HepG2 (cell line): Measurements from ENCODE around the gene ADPRM. TPM values are rescaled to one million over a fixed set of nuclear protein-coding genes. Genes with fewer than 3 reads are reported as not detected.
A peak's percentile ranks its signal among the peaks of the same experiment; 100 is the strongest.

Source experiments
- CBFB ChIP-seq: sonication (generic); formaldehyde crosslinking; IDR thresholded peaks from 2 replicates; pipeline ENCODE4 v1.4.0; 2020; ENCODE audit warnings: missing genetic modification reagents
- FOXC1 ChIP-seq: sonication (generic); formaldehyde crosslinking; IDR thresholded peaks from 2 replicates; pipeline ENCODE4 v1.8.0; 2022; ENCODE audit warnings: mild to moderate bottlenecking, missing genetic modification reagents, borderline replicate concordance
- FOXM1 ChIP-seq: sonication (generic); formaldehyde crosslinking; IDR thresholded peaks from 2 replicates; pipeline ENCODE4 v1.5.0; 2020; ENCODE audit warnings: missing genetic modification reagents
- HNF4A ChIP-seq: sonication (generic); formaldehyde crosslinking; IDR thresholded peaks from 2 replicates; pipeline ENCODE4 v1.4.0; 2020; ENCODE audit warnings: missing genetic modification reagents
- MED1 ChIP-seq: sonication (generic); formaldehyde crosslinking; IDR thresholded peaks from 2 replicates; pipeline ENCODE4 v1.4.0; 2020; ENCODE audit warnings: missing genetic modification reagents
- NAIF1 ChIP-seq: sonication (generic); formaldehyde crosslinking; IDR thresholded peaks from 2 replicates; pipeline ENCODE4 v1.5.0; 2020; ENCODE audit warnings: mild to moderate bottlenecking, missing genetic modification reagents, borderline replicate concordance
- NR0B2 ChIP-seq: sonication (generic); formaldehyde crosslinking; IDR thresholded peaks from 2 replicates; pipeline ENCODE4 v1.4.0; 2020; ENCODE audit warnings: mild to moderate bottlenecking, missing genetic modification reagents
- POGZ ChIP-seq: sonication (generic); formaldehyde crosslinking; IDR thresholded peaks from 2 replicates; pipeline ENCODE4 v1.4.0; 2020; ENCODE audit warnings: mild to moderate bottlenecking, missing genetic modification reagents
- RAD21 ChIP-seq: fragments of 450-650 bp; formaldehyde crosslinking; IDR thresholded peaks from 2 replicates; pipeline ENCODE4 v1.5.0; 2020; ENCODE audit warnings: mild to moderate bottlenecking
- SOX6 ChIP-seq, 2 experiments: fragments of 450-650 bp in 1 of 2; sonication (generic) in 1 of 2; formaldehyde crosslinking in 1 of 2; IDR thresholded peaks; 2 replicates each; pipeline versions ENCODE4 v1.4.0 to v1.6.1; 2017 to 2020; ENCODE audit warnings: antibody characterized with exemption in 1 of 2, mild to moderate bottlenecking in 1 of 2, missing genetic modification reagents in 1 of 2
- STAT5B ChIP-seq: sonication (generic); formaldehyde crosslinking; IDR thresholded peaks from 2 replicates; pipeline ENCODE4 v1.4.0; 2020; ENCODE audit warnings: missing genetic modification reagents
- SUZ12 ChIP-seq: fragments of 150-350 bp; IDR thresholded peaks from 2 replicates; pipeline ENCODE4 v1.6.1; 2014; ENCODE audit warnings: low read depth, low read length
- ZBTB40 ChIP-seq, 2 experiments: fragments of 450-650 bp in 1 of 2; sonication (generic) in 1 of 2; formaldehyde crosslinking in 1 of 2; IDR thresholded peaks; 2 replicates each; pipeline versions ENCODE4 v1.6.1 to v1.8.0; 2016 to 2022; ENCODE audit warnings: antibody characterized with exemption in 1 of 2, mild to moderate bottlenecking in 1 of 2, missing genetic modification reagents in 1 of 2
- ZMAT3 ChIP-seq: sonication (generic); formaldehyde crosslinking; conservative IDR thresholded peaks from 2 replicates; pipeline ENCODE4 v1.7.0; 2021; ENCODE audit warnings: missing genetic modification reagents
- ZNF263 ChIP-seq: sonication (generic); formaldehyde crosslinking; IDR thresholded peaks from 2 replicates; pipeline ENCODE4 v1.4.0; 2020; ENCODE audit warnings: missing genetic modification reagents
- ZNF496 ChIP-seq: sonication (generic); formaldehyde crosslinking; IDR thresholded peaks from 2 replicates; pipeline ENCODE4 v1.8.1; 2023; ENCODE audit warnings: mild to moderate bottlenecking, moderate library complexity, missing genetic modification reagents; ENCODE audit not compliant: insufficient replicate concordance
- ZNF513 ChIP-seq: sonication (generic); formaldehyde crosslinking; conservative IDR thresholded peaks from 2 replicates; pipeline ENCODE4 v1.5.0; 2020; ENCODE audit warnings: missing genetic modification reagents
- ZNF619 ChIP-seq: sonication (generic); formaldehyde crosslinking; IDR thresholded peaks from 2 replicates; pipeline ENCODE4 v1.4.0; 2020; ENCODE audit warnings: mild to moderate bottlenecking, missing genetic modification reagents
- ZNF704 ChIP-seq: sonication (generic); formaldehyde crosslinking; IDR thresholded peaks from 2 replicates; pipeline ENCODE4 v1.8.1; 2023; ENCODE audit warnings: mild to moderate bottlenecking, inconsistent platforms, moderate library complexity, missing genetic modification reagents, borderline replicate concordance
- polyA plus RNA-seq, 8 experiments: library from polyadenylated mRNA; depleted of rRNA in 3 of 8; stranded (reverse) in 7 of 8; unstranded in 1 of 8; fragments of >200 nt; fragmentation: Illumina TruSeq in 4 of 8; extraction: Trizol in 4 of 8; gene quantifications; 2 replicates each; pipeline versions ENCODE4 v1.2.1 to v1.2.3, GENCODE V29; 2011 to 2016; ENCODE audit warnings: low read depth in 4 of 8, missing spikeins in 1 of 8, mixed read lengths in 1 of 8; ENCODE audit not compliant: insufficient read depth in 1 of 8
- total RNA-seq, 5 experiments: library from RNA; depleted of rRNA; stranded (reverse); fragments of >200 nt; fragmentation: Illumina TruSeq; extraction: Trizol; gene quantifications; 2 replicates each; pipeline ENCODE4 v1.2.3, GENCODE V29; 2016; ENCODE audit warnings: low read depth in 1 of 5

ADPRM gene
- total and polyA plus RNA-seq, 2 of the 13 experiments (the other 11 are each of a cell fraction or from before 2014, with no cell fraction given): 5.6 to 10.8 TPM

GRCh38 chr17:10737168-10737622, 39.8 kb downstream of the ADPRM start (continued):
- TF ChIP-seq ZBTB40 (IDR thresholded peaks at IDR 0.05): no peak
- TF ChIP-seq ZBTB40 (CRISPR knock-in tag; IDR thresholded peaks at IDR 0.05): no peak
- TF ChIP-seq ZNF263: peak; percentile 80
- TF ChIP-seq SUZ12: no peak
- peak; percentile 74 for TF ChIP-seq RAD21
- TF ChIP-seq ZNF619 (CRISPR knock-in tag): no peak
- TF ChIP-seq FOXM1 (CRISPR knock-in tag): no peak
- no peak for TF ChIP-seq CBFB (CRISPR knock-in tag)
- TF ChIP-seq NR0B2 (CRISPR knock-in tag): no peak
- TF ChIP-seq MED1 (CRISPR knock-in tag): no peak
- no peak for TF ChIP-seq ZNF513 (CRISPR knock-in tag)
- no peak for TF ChIP-seq ZMAT3 (CRISPR knock-in tag)
- no peak for TF ChIP-seq NAIF1
- TF ChIP-seq ZNF704: no peak
- no peak for TF ChIP-seq ZNF496
- peak; percentile 78 for TF ChIP-seq HNF4A (CRISPR knock-in tag)
- TF ChIP-seq STAT5B (CRISPR knock-in tag): no peak
- no peak for TF ChIP-seq FOXC1 (CRISPR knock-in tag)
- no peak for TF ChIP-seq SOX6 (IDR thresholded peaks at IDR 0.05)
- TF ChIP-seq SOX6 (CRISPR knock-in tag; IDR thresholded peaks at IDR 0.05): 0 out of 2 replicates have a peak, but pooled peaks have one; percentile 20
- TF ChIP-seq POGZ: no peak
